Measurements from ENCODE around the gene PABPN1L.

Gene PABPN1L

DNA sequence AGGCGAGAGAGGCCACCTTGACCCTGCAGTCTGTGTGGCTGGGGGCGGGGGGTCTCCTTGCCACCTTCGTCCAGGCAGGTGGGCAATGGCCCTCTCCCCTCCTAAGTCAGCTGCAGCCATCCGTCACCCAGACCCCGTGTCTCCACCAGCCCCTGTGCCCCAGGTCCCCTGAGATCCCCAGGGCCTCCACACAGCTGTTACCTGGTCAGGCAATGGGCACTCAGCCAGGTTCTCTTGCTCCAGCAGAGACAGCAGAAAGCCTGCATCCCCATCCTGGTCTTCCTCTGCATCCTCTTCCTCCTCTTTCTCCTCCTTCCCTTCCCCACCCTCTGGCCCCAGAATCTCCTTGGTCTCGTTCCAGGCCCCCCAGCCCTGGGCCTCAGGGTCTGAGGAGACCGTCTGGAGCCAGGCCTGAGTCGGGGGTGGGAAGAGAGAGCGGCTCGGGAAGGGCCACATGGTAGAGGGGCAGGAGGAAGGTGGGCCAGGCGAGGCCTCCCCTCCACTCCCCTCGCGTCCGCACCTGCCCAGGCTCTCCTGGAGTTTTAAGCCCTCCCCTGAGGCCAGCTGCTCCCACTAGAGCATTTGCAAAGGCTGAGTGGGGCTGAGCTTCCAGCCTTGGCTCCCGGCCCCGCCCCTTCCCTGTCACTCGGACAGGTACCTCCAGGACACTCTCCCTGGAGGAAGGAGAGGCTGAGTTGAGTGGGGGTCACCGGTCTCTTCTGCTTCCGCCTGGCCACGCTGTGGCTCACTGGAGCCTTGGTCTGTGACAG is at the start of gene PABPN1L:
TSS of gene PABPN1L (minus strand) at position 510 of the 770 bp plus-strand sequence. CDS start at position 456, 54 bp downstream.
- DNase-seq = no peak

DNA sequence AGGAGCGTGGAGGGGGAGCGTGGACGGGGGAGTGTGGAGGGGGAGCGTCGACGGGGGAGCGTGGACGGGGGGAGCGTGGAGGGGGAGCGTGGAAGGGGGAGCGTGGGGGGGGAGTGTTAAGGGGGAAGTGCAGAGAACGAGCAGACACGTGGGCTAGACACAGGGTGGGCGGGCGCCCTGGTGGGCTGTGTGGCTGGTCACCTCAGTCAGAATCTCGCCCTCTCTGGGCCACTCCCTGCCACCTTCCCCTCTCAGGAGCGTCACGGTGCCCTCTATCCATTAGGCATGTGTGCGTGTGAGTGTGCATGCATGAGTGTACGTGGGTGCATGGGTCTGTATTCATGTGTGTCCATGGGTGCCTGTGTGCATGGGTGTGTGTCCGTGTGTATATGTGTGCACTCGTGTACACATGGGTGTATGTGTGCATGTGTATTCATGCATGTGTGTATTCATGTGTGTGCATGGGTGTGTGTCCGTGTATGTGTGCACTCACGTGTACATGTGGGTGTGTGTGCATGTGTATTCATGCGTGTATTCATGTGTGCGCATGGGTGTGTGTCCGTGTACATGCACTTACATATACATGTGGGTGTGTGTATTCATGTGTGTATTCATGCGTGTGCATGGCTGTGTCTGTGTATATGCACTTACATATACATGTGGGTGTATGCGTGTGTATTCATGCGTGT is 49.3 kb upstream of the PABPN1L start:
- no peak for DNase-seq

- no peak for DNase-seq
Measured at GRCh38 chr16:88914750-88915368, 48.4 kb upstream of the PABPN1L start.

DNA sequence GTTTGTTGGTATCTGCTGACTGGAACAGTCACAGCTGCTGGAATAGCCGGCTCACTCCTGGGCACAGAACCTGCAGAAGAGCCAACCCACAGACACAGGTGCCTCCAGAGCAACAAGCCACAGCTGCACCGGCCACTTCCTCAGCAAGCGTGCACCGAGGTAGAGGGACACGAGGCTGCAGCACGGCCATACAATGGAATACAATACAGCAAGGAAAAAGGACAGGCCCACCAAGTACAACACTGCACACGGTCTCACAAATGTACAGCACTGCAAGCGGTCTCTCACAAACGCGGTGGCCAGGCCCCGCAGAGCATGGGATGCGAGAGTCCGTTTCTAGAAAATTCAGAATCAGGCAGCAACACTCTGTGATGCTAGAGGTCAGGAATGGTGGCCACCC is 47.4 kb upstream of the PABPN1L start:
- DNase-seq = no peak

GRCh38 chr16:88913001-88913612 is 46.6 kb upstream of the PABPN1L start:
- DNase-seq = no peak

- DNase-seq = no peak
Measured at GRCh38 chr16:88912556-88912955, 46.1 kb upstream of the PABPN1L start.

DNA sequence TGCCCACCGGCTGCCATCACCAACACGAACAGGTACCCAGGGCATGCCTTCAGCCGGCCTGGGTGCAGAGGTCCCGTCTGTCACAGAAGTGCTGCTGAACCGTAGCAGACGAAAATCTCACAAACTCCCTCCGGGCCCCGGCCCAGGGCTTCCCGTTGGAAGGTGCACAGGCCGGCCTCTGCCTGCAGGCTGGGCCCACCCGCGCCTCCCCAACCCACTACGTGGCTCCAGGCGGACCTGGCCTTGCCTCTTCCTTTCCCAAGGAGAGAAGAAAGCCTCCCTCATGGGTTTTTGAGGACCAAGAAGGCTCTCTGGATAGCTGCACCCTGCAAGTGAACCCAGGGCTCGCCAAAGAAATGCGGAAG is 45.5 kb upstream of the PABPN1L start:
- no peak for DNase-seq

DNA sequence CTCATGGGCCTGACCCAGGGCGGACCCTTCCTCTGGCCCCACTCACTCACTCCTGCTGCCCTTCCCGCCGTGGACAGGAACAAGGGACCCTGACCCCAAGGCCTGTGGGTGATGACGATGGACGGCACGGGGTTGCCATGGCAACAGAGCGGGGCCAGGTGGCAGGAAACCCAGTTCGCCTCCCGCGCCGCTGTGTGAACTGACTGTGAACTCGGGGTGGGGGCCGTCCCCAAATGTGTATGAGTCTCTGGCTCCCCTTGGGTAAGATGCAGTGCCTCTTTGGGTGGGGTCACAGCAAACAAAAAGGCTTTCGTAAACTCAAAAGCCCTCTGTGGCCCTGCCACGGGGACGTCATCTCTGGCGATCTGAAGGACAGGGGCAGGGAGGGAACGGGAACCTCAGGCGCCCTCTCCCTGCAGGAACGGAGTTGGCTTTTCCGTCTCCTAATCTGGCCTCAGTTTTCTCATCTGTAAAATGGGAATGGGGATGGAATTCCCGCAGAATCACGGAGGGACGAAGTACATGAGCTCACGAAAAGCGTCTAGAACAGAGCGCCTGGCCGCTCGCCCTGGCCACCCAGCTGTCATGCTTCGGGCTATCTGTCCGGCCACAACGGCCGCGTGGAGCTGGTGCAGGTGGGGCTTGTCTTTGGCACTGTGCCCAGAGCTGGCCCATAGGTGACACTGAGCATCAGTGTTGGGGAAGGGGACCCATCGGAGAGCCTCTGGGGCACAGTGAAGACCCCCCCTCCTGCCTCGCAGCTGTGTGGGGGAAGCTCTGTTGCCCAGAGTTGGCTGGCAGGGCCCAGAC is 44.9 kb upstream of the PABPN1L start:
- DNase-seq = no peak

GRCh38 chr16:88910284-88911135 is 44.0 kb upstream of the PABPN1L start:
- DNase-seq = no peak

- no peak for DNase-seq
Measured at GRCh38 chr16:88909431-88910210, 43.2 kb upstream of the PABPN1L start.

GRCh38 chr16:88908307-88908706 is 41.8 kb upstream of the PABPN1L start:
- no peak for DNase-seq

DNA sequence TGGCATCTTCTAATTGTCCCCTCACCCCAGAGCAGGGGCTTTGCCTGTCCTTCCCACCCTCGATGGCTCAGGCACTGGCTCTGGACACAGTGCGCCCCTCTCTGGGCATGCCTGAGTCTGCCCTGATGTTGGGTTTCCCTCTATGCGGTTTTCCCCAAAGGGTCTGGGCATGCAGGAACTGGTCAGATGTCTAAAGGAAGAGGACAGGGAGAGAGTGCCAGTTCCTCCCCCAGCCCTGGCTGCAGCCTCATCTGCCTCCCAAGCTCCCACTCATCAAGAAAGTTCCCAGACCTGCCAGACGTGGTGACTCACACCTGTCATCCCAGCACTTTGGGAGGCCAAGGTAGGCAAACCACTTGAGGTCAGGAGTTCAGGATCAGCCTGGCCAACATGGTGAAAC is 41.3 kb upstream of the PABPN1L start:
- DNase-seq = no peak

- no peak for DNase-seq
Measured at GRCh38 chr16:88906535-88907105, 40.2 kb upstream of the PABPN1L start.

- DNase-seq = no peak
Measured at GRCh38 chr16:88906020-88906419, 39.6 kb upstream of the PABPN1L start.

GRCh38 chr16:88905563-88905962 is 39.1 kb upstream of the PABPN1L start:
- DNase-seq = no peak

- DNase-seq = no peak
Measured at GRCh38 chr16:88904676-88905365, 38.4 kb upstream of the PABPN1L start.

DNA sequence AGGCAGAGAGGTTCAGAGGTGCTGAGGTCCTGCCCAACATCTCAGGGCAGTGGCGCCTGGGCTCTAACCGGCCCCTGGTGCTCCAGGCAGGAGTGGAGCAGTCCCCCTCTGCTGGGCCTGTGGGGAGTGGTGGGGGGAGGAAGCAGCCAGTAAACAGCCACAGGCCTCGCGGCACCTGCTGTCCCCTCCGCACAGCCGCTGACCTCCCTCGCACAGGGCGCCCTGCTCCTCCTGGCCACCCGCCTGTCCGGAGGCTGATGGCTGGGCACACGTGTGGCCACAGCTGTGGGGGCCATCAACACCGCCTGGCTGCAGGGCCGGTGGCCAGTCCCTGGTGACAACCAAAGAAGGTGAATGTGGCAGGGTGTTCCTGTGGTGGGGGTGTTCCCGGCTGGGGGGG is 36.8 kb upstream of the PABPN1L start:
- no peak for DNase-seq

GRCh38 chr16:88902744-88903143 is 36.3 kb upstream of the PABPN1L start:
- no peak for DNase-seq

DNA sequence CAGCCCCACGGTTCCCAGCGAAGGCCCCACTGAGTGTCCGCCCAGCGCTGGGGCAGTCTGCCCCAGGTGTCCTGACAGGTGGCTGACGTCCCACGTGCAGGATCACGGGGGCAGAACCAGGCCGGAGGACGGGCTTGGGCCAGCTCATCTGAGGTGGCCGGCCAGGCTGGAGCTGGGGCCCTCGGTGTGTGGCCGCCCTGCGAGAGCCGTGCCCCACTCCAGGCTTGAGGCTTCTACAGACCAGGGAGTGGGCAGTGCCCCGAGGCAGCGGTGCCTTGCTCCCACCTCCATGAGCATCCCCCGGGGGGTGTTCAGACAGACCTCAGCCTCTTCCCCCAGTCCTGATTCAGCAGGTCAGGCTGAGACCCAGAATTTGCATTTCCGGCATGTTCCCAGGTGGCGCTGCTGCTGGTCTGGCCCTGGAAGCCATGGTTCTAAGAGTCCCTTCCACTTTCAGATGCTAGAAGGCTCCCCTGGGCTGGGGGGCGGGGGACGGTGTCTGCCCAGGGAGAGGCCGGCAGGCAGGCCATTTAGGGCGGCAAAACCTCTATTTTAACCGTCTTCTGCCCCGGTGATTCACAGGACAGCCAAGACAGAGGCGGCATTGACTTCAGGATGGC is 35.4 kb upstream of the PABPN1L start:
- no peak for DNase-seq

DNA sequence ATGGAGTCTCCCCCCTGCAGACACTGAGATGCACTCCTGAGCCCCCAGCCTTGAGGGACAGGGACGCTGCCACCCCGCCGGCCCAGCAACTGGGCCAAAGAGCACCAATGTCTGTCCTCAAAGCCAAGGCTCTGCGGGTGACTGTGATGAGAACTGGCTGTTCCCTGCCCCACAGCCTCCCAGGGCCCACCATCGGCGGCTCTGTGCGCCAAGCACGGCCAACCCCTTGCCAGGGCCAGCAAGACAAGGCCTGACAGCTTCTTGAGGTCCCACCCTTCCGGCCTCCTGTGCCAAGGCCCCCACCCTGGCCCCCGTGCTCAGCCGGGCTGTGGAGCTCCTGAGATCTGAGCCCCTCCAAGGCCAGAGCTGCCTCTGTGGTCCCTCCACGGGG is 34.2 kb upstream of the PABPN1L start:
- no peak for DNase-seq
